ENCODE data around the gene PROM2. TPM values are rescaled to one million over a fixed set of nuclear protein-coding genes. Genes with fewer than 3 reads are reported as not detected.

Gene PROM2
- total RNA-seq, 1 donor from 2014 or later = 5.4 TPM

- DNase-seq = peak; percentile 9
- Mint-ChIP-seq H3K36me3 (ENCODE audit: unreplicated experiment) (no peaks in the 10 kb centered on the region), H3K27me3 (ENCODE audit: unreplicated experiment) (peaks cover 4% of the 10 kb centered on the region), H3K4me1 (ENCODE audit: low read depth, unreplicated experiment) (peaks cover 7% of the 10 kb centered on the region), H3K4me3 (ENCODE audit: unreplicated experiment) (no peak overlapping the region), H3K9me3 (ENCODE audit: unreplicated experiment) (peaks cover 4% of the 10 kb centered on the region), H3K27ac (ENCODE audit: unreplicated experiment) (no peak overlapping the region)
- no peak for TF ChIP-seq CTCF (IDR thresholded peaks at IDR 0.05; ENCODE audit: partially characterized antibody, unreplicated experiment)
Measured at GRCh38 chr2:95276244-95276887, 2.1 kb downstream of the PROM2 start.

- H3K36me3 Mint-ChIP-seq (ENCODE audit: unreplicated experiment) = no peaks in the 10 kb centered on the region
- H3K27ac Mint-ChIP-seq (ENCODE audit: unreplicated experiment) = no peak overlapping the region
- H3K4me1 Mint-ChIP-seq (ENCODE audit: low read depth, unreplicated experiment) = peaks cover 7% of the 10 kb centered on the region
- H3K9me3 Mint-ChIP-seq (ENCODE audit: unreplicated experiment) = peaks cover 4% of the 10 kb centered on the region
- TF ChIP-seq CTCF (IDR thresholded peaks at IDR 0.05; ENCODE audit: partially characterized antibody, unreplicated experiment) = no peak
- H3K27me3 Mint-ChIP-seq (ENCODE audit: unreplicated experiment) = peaks cover 4% of the 10 kb centered on the region
- H3K4me3 Mint-ChIP-seq (ENCODE audit: unreplicated experiment) = no peak overlapping the region
- peak; percentile 18 for DNase-seq
Measured at GRCh38 chr2:95276888-95277245, 2.6 kb downstream of the PROM2 start.

- Mint-ChIP-seq H3K4me1 (ENCODE audit: low read depth, unreplicated experiment) (peaks cover 3% of the 10 kb centered on the region), H3K36me3 (ENCODE audit: unreplicated experiment) (no peaks in the 10 kb centered on the region), H3K27me3 (ENCODE audit: unreplicated experiment) (peaks cover 8% of the 10 kb centered on the region), H3K9me3 (ENCODE audit: unreplicated experiment) (peaks cover 4% of the 10 kb centered on the region), H3K4me3 (ENCODE audit: unreplicated experiment) (no peak overlapping the region), H3K27ac (ENCODE audit: unreplicated experiment) (no peak overlapping the region)
- peak; percentile 14 for DNase-seq
- no peak for TF ChIP-seq CTCF (IDR thresholded peaks at IDR 0.05; ENCODE audit: partially characterized antibody, unreplicated experiment)
Measured at GRCh38 chr2:95277246-95277906, 3.1 kb downstream of the PROM2 start.

- peak; percentile 12 for DNase-seq
- no peak overlapping the region for H3K27ac Mint-ChIP-seq (ENCODE audit: unreplicated experiment)
- H3K9me3 Mint-ChIP-seq (ENCODE audit: unreplicated experiment) = peaks cover 4% of the 10 kb centered on the region
- H3K36me3 Mint-ChIP-seq (ENCODE audit: unreplicated experiment) = no peaks in the 10 kb centered on the region
- H3K4me3 Mint-ChIP-seq (ENCODE audit: unreplicated experiment) = no peak overlapping the region
- peaks cover 3% of the 10 kb centered on the region for H3K4me1 Mint-ChIP-seq (ENCODE audit: low read depth, unreplicated experiment)
- peaks cover 11% of the 10 kb centered on the region for H3K27me3 Mint-ChIP-seq (ENCODE audit: unreplicated experiment)
- TF ChIP-seq CTCF (IDR thresholded peaks at IDR 0.05; ENCODE audit: partially characterized antibody, unreplicated experiment) = no peak
Measured at GRCh38 chr2:95278051-95278471, 3.8 kb downstream of the PROM2 start.

GRCh38 chr2:95278637-95279225 is 4.5 kb downstream of the PROM2 start:
- no peak overlapping the region for H3K4me3 Mint-ChIP-seq (ENCODE audit: unreplicated experiment)
- no peak overlapping the region for H3K27ac Mint-ChIP-seq (ENCODE audit: unreplicated experiment)
- no peaks in the 10 kb centered on the region for H3K36me3 Mint-ChIP-seq (ENCODE audit: unreplicated experiment)
- DNase-seq = peak; percentile 9
- no peak for TF ChIP-seq CTCF (IDR thresholded peaks at IDR 0.05; ENCODE audit: partially characterized antibody, unreplicated experiment)
- peaks cover 3% of the 10 kb centered on the region for H3K4me1 Mint-ChIP-seq (ENCODE audit: low read depth, unreplicated experiment)
- H3K27me3 Mint-ChIP-seq (ENCODE audit: unreplicated experiment) = peaks cover 13% of the 10 kb centered on the region
- peaks cover 5% of the 10 kb centered on the region for H3K9me3 Mint-ChIP-seq (ENCODE audit: unreplicated experiment)
